ENCODE results near the gene CNTNAP2.

GRCh38 chr7:147721962-147722830 is 1605.6 kb downstream of the CNTNAP2 start:
- no peak for TF ChIP-seq POU2F2 (IDR thresholded peaks at IDR 0.05; ENCODE audit: low read depth, low read length)
- TF ChIP-seq TAF1 (IDR thresholded peaks at IDR 0.05; ENCODE audit: low read depth, low read length), result no peak
- no peak for TF ChIP-seq POLR2A (IDR thresholded peaks at IDR 0.05; ENCODE audit: low read depth, low read length)
- TF ChIP-seq PAX5 (IDR thresholded peaks at IDR 0.05; ENCODE audit: insufficient read depth, low read length, severe bottlenecking), result no peak
